Measurements from ENCODE around the gene DTD1. TPM values are rescaled to one million over a fixed set of nuclear protein-coding genes. Genes with fewer than 3 reads are reported as not detected.
A peak's percentile ranks its signal among the peaks of the same experiment; 100 is the strongest.

The DTD1 gene
- total RNA-seq (2014; rRNA removed; shearing (Covaris generic)) = 80.6 and 107 TPM in 2 replicates

GRCh38 chr20:18587665-18588573 is at the start of gene DTD1:
TSS of gene DTD1 (plus strand) at chr20:18588054. CDS start at chr20:18588073, 19 bp downstream.
- DNase-seq (ENCODE audit: low read depth) = peak; percentile 92

GRCh38 chr20:18541741-18542140 is 46.1 kb upstream of the DTD1 start:
- no peak for DNase-seq (ENCODE audit: low read depth)

GRCh38 chr20:18543216-18543615 is 44.6 kb upstream of the DTD1 start:
- DNase-seq (ENCODE audit: low read depth) = no peak

- DNase-seq (ENCODE audit: low read depth) = no peak
Observed at GRCh38 chr20:18543932-18544331, 43.9 kb upstream of the DTD1 start.

- no peak for DNase-seq (ENCODE audit: low read depth)
Observed at GRCh38 chr20:18545566-18545965, 42.3 kb upstream of the DTD1 start.

- no peak for DNase-seq (ENCODE audit: low read depth)
Observed at GRCh38 chr20:18548465-18548864, 39.4 kb upstream of the DTD1 start.

- DNase-seq (ENCODE audit: low read depth) = no peak
Observed at GRCh38 chr20:18553746-18554145, 34.1 kb upstream of the DTD1 start.

- DNase-seq (ENCODE audit: low read depth) = peak; percentile 92
Observed at GRCh38 chr20:18566892-18567738, 20.7 kb upstream of the DTD1 start, which contains the start of gene SMIM26. TSS of gene SMIM26 (plus strand) at chr20:18567432. CDS start at chr20:18567479, 47 bp downstream.

- no peak for DNase-seq (ENCODE audit: low read depth)
Observed at GRCh38 chr20:18567739-18568091, 20.1 kb upstream of the DTD1 start.

GRCh38 chr20:18571009-18571408 is 16.8 kb upstream of the DTD1 start:
- DNase-seq (ENCODE audit: low read depth) = no peak

GRCh38 chr20:18571578-18571977 is 16.3 kb upstream of the DTD1 start:
- no peak for DNase-seq (ENCODE audit: low read depth)

GRCh38 chr20:18577942-18578341 is 9.9 kb upstream of the DTD1 start:
- DNase-seq (ENCODE audit: low read depth) = no peak

GRCh38 chr20:18578581-18578980 is 9.3 kb upstream of the DTD1 start:
- DNase-seq (ENCODE audit: low read depth) = no peak

GRCh38 chr20:18580012-18580411 is 7.8 kb upstream of the DTD1 start:
- no peak for DNase-seq (ENCODE audit: low read depth)

GRCh38 chr20:18585134-18585533 is 2.7 kb upstream of the DTD1 start:
- peak; percentile 11 for DNase-seq (ENCODE audit: low read depth)

- DNase-seq (ENCODE audit: low read depth) = no peak
Observed at GRCh38 chr20:18588574-18588933, 700 bp downstream of the DTD1 start.

- DNase-seq (ENCODE audit: low read depth) = no peak
Observed at GRCh38 chr20:18589941-18590674, 2.3 kb downstream of the DTD1 start.

- DNase-seq (ENCODE audit: low read depth) = no peak
Observed at GRCh38 chr20:18596270-18596669, 8.4 kb downstream of the DTD1 start.

GRCh38 chr20:18609741-18610140 is 21.9 kb downstream of the DTD1 start:
- no peak for DNase-seq (ENCODE audit: low read depth)

- no peak for DNase-seq (ENCODE audit: low read depth)
Observed at GRCh38 chr20:18611492-18611891, 23.6 kb downstream of the DTD1 start.

- peak; percentile 14 for DNase-seq (ENCODE audit: low read depth)
Observed at GRCh38 chr20:18613553-18613952, 25.7 kb downstream of the DTD1 start.

- no peak for DNase-seq (ENCODE audit: low read depth)
Observed at GRCh38 chr20:18614244-18614643, 26.4 kb downstream of the DTD1 start.

Data from Daoy (cell line).